GM15510 (cell line): Measurements from ENCODE around the gene GUK1.
A peak's percentile ranks its signal among the peaks of the same experiment; 100 is the strongest.

Source experiments
- POLR2A ChIP-seq: IDR thresholded peaks from 3 replicates; pipeline ENCODE4 v1.6.1; 2011; ENCODE audit warnings: borderline replicate concordance; ENCODE audit not compliant: insufficient read length; ENCODE audit errors: extremely low read depth

GUK1 gene

DNA sequence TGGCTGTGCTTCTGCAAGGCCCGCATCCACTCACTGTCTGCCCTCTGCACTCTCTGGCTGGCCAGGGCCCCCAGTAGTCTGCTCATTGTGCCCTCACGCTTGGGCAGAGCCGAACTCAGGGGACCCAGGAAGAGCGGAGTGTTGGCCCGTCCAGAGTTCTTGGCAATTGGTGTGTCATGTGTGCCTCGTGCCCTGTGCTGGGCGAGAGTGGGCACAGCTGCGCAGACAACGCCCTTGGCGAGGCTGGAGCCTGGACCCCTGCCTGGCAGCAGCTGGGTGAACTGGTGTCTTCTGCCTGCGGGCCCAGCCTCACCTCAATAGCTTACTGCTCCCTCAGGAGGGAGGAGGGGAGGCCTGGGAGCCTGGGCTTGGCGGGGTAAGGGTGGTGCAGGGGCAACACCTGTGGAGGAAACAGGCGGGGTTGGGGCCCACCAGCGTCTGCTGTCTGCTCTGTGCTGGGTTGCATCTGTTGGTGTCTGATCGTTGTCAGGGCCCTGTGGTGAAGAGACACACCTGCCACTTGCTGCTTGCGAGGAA lies 2.1 kb downstream of the GUK1 start:
- no peak for TF ChIP-seq POLR2A

DNA sequence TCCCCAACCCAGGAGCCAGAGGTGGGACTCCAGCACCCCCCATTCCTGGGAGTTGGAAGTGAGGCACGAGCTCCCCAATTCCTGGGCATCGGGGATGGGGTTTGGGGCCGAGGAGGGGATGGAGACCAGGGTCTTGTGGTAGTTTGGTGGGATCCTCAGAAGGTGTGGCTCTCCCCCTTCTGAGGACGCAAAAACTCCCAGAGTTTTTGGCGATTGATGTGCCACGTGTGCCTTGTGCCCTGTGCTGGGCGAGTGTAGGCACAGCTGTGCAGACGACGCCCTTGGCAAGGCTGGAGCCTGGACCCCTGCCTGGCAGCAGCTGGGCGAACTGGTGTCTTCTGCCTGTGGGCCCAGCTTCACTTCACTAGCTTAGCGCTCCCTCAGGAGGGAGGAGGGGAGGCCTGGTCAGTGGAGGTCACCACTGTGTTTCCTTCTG lies 2.6 kb downstream of the GUK1 start:
- no peak for TF ChIP-seq POLR2A

DNA sequence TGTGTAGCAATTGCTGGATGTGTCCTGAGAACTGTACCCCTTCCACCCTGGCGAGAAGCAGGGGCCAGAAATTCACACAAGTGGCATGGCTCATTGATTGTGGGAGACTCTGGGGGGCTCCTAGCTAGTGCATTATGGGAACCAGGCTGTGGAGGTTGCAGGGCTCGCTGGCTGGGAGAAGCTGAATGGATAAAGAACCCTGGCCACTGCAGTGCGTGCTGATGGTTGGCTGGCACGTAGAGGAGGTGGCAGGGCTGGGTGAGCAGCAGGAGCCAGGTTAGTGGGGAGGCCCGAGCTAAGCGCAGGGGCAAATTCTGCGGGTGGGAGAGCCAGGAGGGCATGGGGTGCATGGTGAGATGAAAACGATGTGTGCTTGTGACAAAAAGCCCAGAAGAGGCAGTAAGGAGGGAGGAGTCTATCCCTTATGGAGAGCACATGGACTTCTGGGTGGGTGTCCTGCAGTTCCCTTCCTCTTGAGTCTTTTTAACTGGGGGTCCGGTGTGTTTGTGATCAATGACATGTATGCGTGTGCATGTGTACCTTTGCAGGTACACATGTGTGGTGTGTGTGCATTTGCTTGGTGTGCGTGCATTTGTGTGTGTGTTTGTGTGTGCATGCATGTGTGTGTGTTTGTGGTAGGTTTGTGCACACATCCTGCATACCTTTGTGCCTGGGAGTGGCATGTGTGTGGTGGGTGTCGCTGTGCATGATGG lies 3.6 kb downstream of the GUK1 start:
- no peak for TF ChIP-seq POLR2A

DNA sequence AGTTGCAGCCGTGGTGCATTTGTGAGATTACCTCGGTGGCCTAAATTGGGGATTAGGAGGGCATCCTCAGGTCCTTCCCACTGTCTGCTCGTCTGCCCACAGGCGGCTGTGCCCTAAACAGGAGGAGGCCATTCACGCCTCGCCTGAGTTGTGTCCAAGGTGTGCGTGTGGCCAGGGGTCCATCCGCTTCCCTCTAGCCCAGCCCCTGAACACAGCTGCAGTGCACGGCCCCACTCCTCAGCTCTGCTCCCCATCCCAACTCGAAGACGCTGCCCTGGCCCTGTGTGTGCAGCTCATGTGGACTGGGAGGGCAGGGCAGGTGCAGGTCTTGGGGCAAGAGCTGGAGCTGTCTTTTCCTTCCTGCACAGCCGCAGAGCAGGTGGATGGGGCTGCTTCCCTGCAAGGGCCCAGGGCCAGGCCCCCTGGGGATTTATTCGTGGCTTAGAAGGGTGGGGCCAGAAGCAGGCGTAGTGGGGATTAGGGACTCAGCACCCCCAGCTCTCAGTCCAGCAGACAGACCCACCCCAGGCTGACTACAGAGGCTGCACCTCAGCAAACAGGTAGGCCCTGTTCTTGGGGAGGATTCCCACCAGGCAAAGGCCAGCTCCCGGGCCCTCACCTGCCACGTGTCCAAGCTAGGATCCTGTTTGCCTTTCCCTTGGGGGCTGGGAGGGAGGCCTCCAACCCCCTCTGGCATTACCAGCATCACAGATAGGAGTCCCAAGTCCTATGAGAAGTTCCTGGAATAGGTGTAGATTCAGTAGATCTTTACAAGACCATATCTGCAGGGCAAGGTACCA lies 4.3 kb downstream of the GUK1 start:
- no peak for TF ChIP-seq POLR2A

DNA sequence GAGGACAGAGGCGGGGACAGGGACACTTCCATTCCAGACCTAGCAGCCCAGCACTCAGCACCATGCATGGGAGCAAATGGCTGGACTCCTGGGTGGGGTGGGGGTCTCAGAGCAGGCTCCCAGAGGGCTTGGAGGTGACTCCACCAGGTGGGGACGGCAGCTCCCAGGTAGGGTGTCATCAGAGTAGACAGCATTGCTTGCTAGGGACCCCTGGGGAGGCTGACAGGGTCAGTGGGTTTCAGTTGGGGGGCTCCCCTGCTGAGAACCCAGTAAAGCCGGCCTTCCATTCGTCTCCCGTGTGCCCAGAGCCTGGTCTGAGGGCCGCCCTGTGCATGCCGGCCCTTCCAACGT lies 4.9 kb downstream of the GUK1 start:
- no peak for TF ChIP-seq POLR2A

DNA sequence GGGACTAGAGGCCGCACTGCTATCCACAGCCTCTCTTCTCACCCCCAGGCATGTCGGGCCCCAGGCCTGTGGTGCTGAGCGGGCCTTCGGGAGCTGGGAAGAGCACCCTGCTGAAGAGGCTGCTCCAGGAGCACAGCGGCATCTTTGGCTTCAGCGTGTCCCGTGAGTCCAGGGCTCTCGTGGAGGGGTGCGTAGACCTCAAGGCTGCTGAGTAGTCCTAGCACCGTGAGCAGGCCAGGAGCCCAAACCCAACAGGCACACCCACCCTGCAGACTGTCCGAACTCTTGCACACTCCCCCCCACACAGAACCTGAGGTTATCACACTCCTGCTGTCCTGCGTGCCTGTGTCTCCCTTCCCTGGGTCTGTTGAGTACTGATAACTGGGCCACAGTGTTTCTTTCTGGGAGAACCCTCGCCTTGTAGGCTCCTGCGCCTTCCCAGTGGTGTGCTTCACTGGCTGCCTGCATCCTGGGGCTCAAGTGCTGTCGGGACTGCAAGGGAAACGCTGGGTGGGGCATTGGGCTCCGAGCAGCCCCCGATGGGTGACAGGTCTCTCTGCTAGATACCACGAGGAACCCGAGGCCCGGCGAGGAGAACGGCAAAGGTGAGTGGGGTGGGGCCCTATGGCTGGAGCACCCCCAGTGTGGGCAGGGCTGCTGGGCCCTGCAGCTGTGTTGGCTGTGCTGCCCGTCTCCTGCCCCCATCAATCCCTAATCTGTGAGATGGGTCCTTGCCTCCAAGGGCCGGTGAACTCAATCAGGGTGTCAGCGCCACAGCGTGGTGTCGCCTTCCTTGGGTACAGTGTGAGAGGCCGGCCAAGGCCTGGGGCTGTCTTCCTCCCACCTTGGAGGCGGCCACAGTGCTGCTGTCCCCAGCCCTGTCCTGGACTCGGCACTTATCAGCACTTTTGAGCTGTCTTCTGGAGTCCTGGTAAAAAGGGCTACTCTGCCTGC lies 5.7 kb downstream of the GUK1 start:
- no peak for TF ChIP-seq POLR2A

DNA sequence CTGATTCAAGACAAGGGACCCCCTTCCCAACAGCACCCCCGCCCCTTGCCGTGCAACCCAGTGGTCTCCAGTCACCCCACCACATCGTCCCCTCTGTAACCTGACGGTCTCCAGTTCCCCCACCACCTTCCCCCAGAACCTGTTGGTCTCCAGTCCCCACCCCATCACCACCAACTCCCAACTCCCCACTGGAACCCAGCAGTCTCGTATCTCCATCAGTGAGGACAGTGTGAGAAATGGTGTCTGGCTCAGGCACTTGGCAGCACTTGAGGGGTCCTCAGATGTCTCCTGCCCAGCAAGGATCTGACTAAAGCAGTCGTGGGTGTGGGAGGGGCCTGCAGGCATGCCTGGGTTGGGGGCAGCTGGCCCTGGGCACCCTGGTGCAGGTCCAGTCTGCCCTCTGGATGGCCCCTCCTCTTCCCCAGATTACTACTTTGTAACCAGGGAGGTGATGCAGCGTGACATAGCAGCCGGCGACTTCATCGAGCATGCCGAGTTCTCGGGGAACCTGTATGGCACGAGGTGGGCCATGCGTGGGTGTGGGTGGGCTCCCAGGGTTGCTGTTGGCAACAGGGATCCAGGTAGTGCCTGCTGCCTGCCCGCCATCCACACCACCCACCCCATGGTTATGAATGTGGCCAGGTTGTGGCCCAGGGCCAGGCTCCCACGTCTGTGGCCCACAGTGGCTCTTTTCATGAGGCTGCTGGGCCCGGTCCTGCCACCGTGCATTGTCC lies 6.5 kb downstream of the GUK1 start:
- TF ChIP-seq POLR2A = no peak

DNA sequence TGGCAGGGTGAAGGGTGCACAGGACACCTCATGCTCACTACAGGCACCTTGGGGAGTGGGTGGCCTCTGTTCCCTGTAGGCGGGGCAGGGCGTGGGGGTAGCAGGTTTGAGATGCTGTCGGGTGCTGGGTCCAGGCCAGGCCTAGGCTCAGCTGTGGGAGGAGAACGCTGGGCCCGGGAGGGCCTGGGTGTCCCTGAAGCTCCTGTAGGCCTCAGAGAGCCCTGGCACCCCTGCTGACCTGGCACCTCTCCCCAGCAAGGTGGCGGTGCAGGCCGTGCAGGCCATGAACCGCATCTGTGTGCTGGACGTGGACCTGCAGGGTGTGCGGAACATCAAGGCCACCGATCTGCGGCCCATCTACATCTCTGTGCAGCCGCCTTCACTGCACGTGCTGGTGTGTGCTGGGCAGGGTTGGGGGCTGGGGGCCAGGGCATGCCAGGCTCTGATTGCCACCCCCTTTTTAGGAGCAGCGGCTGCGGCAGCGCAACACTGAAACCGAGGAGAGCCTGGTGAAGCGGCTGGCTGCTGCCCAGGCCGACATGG lies 7.1 kb downstream of the GUK1 start:
- TF ChIP-seq POLR2A = no peak

DNA sequence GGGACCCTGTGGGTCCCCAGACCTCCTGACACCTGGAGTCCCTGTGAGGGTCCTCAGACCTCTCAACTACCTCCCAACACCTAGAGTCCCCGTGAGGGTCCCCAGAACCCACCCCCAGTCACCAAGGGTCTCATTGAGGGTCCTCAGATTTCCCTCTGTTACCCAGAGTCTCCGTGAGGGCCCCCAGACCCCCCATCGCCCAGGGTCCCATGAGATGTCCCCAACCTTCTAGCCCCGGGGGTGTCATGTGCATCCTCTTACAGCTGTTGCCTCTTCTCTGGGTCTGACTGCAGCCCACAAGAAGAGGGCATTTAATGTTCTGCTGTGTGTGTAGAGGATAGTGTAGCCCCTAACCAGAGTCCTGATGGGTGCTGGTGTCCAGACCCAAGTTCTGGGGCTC lies 7.7 kb downstream of the GUK1 start:
- TF ChIP-seq POLR2A = no peak

DNA sequence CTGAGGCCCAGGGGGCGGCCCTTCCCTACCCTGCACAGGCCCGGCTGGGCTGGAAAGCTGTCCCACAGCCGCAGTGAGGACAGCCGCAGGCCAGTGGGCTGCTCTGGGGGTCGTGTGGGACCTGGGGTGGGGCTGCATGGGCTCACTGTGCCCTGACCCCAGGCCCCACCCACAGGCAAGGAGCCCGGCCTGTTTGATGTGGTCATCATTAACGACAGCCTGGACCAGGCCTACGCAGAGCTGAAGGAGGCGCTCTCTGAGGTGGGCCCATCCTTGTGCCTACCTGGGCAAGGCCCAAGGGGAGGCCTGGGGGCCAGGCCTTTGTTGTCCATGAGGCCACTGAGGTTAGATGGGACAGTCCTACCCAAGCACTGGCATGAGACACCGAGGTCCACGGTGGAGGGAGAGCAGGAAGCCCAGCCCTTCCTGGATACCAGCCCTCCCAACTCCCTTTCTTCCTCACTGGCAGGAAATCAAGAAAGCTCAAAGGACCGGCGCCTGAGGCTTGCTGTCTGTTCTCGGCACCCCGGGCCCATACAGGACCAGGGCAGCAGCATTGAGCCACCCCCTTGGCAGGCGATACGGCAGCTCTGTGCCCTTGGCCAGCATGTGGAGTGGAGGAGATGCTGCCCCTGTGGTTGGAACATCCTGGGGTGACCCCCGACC lies 8.2 kb downstream of the GUK1 start:
- TF ChIP-seq POLR2A = no peak

DNA sequence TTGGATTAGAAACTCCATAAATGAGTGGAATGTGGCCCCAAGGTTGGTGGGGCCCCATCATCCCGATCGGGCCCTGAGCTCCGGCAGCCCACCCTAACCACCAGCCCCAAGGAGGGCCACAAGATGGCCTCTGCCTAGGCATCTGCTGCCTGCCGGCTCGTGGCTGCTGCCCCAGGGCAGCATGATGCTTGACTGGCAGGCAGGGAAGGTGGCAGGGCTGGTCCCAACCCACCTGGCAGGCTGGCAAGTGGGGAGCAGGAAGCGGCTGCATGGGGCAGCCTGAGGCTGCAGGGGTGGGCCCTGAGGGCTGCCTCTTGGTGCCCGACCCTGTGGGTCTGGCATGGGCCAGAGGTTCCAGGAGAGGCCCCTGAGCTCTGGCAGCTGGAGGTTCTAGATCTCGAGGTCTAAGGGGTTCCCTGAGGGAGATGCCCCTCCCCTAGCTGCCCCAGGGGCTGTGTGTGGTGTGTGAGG lies 8.9 kb downstream of the GUK1 start:
- TF ChIP-seq POLR2A = no peak

DNA sequence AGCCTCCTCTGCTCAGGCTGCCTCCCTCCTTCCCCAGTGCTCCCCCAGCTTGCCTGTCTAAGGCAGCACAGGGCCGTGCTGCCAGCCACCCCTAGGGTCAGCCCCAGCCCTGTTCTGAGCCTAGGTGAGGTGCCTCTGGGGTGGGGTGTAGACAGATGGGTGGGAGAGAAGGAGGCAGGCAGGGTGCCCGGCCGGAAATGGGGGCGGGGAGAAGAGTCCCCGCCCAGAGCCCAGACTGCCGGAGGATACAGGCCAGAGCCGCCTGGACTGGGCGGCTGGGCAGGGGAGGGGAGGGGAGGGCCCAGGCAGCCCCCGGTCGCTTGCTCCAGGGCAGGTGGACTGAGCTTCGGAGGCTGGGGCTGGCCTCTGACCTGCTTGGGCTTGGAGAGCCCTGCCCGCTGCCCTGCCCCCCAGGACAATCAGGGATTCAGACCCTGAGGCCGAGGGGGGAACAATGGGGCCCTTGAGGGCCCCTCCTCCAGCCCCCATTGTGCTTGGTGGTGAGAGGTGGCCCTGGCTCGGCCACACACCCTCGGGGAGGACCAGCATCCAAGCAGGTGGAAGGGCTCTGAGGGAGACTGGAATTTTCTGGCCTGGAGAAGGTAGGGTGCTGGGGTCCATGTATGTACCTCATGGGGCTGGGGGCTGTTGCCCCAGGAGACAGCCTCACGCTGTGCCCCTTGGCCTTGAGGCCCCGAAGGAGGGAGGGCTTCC lies 9.5 kb downstream of the GUK1 start, which contains the start of gene GJC2:
GJC2 (plus strand) TSS at position 525 of the 714 bp plus-strand sequence. CDS start 7,829 bp downstream, outside the sequence.
- no peak for TF ChIP-seq POLR2A

DNA sequence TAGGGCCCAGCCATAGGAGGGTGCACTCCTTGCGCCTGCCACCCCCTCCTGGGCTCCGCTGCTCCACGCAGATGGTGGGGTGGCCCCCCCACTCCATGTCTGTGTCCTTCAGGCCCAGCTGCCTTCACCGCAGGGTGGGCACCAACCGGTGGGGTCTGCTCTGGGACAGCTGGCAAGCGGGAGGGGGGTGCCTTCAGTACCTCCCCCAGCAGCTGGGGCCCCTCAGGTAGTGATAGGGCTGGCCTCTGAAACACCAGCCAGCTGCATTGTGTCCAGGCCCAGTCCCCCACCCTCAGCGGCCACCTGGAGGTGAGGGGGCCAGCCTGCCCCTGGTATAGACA lies 10.0 kb downstream of the GUK1 start:
- peak; percentile 4 for TF ChIP-seq POLR2A
